Thoracic aorta (tissue), 2 donors: ENCODE measurements around the gene MREG. TPM values are rescaled to one million over a fixed set of nuclear protein-coding genes. Genes with fewer than 3 reads are reported as not detected.

Experiments used
- ATAC-seq: fragments of 150-250 bp; one replicate; pipeline ENCODE4 v1.8.0; 2017; ENCODE audit warnings: low read depth; ENCODE audit not compliant: insufficient number of reproducible peaks, low FRiP score
- DNase-seq: peaks from one replicate; pipeline ENCODE4 v3.0.0-alpha.2; 2020; ENCODE audit warnings: low spot score
- H3K27ac ChIP-seq, 2 donors: fragments of 200-600 bp; sonication (generic); 1 replicate in 1 of 2; 2 replicates in 1 of 2; pipeline ENCODE4 v1.5.1; 2016; ENCODE audit warnings: mild to moderate bottlenecking in 2 of 2, moderate library complexity in 2 of 2
- H3K27me3 ChIP-seq: fragments of 200-600 bp; sonication (generic); replicated peaks from 2 replicates; pipeline ENCODE4 v1.6.0; 2016; ENCODE audit warnings: mild to moderate bottlenecking; ENCODE audit not compliant: insufficient read depth
- H3K36me3 ChIP-seq: fragments of 200-600 bp; sonication (generic); one replicate; pipeline ENCODE4 v1.5.1; 2016
- H3K4me1 ChIP-seq, 2 donors: fragments of 200-600 bp; sonication (generic); 1 replicate in 1 of 2; 2 replicates in 1 of 2; pipeline versions ENCODE4 v1.5.1 to v1.6.0; 2016; ENCODE audit warnings: low read depth in 2 of 2, mild to moderate bottlenecking in 1 of 2; ENCODE audit not compliant: control insufficient read depth in 1 of 2
- H3K4me3 ChIP-seq: fragments of 200-600 bp; sonication (generic); 2 replicates; pipeline ENCODE4 v1.5.1; 2016; ENCODE audit warnings: mild to moderate bottlenecking
- H3K9me3 ChIP-seq: fragments of 200-600 bp; sonication (generic); 2 replicates; pipeline ENCODE4 v1.5.1; 2016
- total RNA-seq, 2 donors: library from RNA; depleted of rRNA; stranded (reverse); fragments of >200 nt; gene quantifications; one replicate each; pipeline versions ENCODE4 v1.1.0 to v1.2.3, GENCODE V29; 2016
- TF ChIP-seq, protein P1 (sequence below): fragments of 200-600 bp; sonication (generic); IDR thresholded peaks from one replicate; pipeline ENCODE4 v1.5.1; 2019; ENCODE audit warnings: antibody characterized with exemption

Gene MREG
- total RNA-seq, 2 donors from 2014 or later = 1.6 to 10.7 TPM

DNA sequence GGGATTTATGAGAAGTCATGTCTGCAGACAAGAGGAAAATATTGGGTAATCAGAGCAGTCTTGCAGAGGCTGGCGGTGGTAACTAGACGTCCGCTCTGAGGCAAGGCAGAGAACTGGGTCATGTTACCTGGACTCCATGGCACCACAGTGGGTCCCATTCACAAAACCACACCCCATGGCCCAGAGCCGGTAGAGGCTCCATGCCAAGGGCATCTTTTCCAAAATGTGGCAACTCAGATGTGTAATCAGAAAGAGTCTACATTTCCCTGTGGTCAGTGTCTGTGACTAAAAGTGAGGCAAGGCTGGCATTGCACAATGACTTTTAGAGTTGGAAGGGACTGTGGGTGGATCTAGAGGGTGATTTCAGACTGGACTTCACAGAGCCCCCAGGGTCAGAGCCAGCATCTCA is 113.1 kb downstream of the MREG start:
- ATAC-seq = no peak
- Histone ChIP-seq H3K27me3 (no peaks in the 10 kb centered on the region), H3K4me1 (peaks cover 0 to under 1% of the 10 kb centered on the region in 2 donors), H3K4me3 (no peak overlapping the region), H3K9me3 (no peaks in the 10 kb centered on the region), H3K36me3 (no peaks in the 10 kb centered on the region), H3K27ac (no peak overlapping the region)
- DNase-seq = no peak
- TF ChIP-seq, protein P1, sequence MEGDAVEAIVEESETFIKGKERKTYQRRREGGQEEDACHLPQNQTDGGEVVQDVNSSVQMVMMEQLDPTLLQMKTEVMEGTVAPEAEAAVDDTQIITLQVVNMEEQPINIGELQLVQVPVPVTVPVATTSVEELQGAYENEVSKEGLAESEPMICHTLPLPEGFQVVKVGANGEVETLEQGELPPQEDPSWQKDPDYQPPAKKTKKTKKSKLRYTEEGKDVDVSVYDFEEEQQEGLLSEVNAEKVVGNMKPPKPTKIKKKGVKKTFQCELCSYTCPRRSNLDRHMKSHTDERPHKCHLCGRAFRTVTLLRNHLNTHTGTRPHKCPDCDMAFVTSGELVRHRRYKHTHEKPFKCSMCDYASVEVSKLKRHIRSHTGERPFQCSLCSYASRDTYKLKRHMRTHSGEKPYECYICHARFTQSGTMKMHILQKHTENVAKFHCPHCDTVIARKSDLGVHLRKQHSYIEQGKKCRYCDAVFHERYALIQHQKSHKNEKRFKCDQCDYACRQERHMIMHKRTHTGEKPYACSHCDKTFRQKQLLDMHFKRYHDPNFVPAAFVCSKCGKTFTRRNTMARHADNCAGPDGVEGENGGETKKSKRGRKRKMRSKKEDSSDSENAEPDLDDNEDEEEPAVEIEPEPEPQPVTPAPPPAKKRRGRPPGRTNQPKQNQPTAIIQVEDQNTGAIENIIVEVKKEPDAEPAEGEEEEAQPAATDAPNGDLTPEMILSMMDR = no peak

DNA sequence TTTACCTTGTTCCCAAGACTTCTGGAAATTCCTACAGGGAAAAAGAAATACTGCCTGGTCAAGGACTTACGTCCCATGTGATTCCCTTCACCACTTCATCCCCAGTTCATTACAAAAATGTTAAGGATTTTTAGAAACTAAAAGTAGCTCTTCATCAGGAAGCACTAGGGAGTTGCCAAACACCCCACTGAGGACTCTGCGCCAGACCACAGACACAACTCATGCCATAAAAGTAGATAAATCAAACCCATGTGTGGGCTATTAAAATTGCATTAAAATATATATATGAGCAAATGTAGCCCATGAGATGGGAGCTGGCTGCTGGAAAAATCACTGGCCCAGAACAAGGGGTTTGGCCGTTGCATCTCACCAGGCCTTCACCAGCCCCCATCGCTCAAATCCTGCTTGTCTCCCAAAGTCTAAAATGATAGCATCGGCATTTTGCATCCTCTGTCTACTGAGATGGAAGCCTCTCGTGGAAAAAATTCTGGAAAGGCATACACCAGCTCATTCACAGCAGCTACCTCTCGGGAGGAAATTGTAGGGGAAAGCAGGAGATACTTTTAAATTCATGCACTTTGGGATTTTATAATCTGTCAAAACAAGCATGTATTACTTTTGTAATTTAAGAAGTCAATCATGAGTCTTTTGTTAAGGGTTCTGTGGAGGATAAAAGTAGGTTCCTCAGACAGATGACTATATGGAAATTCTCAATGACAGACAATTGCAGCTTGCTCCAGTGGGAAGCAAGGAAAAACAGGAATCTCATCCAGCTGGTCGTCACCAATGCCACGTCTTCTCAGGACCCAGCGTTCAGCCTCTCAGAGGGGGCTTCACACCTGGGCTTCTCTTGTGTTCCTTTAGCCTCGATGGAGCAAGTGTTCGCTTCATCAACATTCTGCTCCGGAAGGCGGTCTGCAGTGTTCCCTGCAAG is 113.9 kb downstream of the MREG start:
- Histone ChIP-seq H3K27ac (no peak overlapping the region), H3K4me1 (no peaks in the 10 kb centered on the region), H3K27me3 (no peaks in the 10 kb centered on the region), H3K36me3 (no peaks in the 10 kb centered on the region), H3K9me3 (no peaks in the 10 kb centered on the region), H3K4me3 (no peak overlapping the region)
- TF ChIP-seq, protein P1 = no peak
- DNase-seq (no peak), ATAC-seq (no peak)

DNA sequence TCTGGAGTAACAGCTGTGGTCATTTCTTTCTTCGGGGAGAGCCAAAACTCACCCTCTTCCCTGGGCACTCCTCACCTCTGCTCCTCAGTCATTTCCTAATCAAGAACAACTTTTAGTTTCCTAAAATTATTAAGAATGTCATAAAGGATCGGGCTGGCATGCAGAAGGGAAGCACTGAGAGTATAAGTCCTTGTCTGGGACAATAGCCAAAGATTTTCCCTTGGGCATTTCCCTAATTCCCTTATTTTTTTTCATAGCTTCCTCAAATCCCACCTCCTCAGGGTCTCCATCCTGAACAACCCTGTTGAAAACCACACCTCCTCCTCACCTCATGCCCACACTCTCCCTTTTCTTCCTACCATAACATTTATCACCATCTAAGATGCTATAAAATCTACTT is 115.0 kb downstream of the MREG start:
- H3K27ac ChIP-seq = no peak overlapping the region
- no peaks in the 10 kb centered on the region for H3K27me3 ChIP-seq
- no peaks in the 10 kb centered on the region for H3K4me1 ChIP-seq
- TF ChIP-seq, protein P1 = no peak
- no peak overlapping the region for H3K4me3 ChIP-seq
- DNase-seq = no peak
- no peaks in the 10 kb centered on the region for H3K9me3 ChIP-seq
- ATAC-seq = no peak
- no peaks in the 10 kb centered on the region for H3K36me3 ChIP-seq

DNA sequence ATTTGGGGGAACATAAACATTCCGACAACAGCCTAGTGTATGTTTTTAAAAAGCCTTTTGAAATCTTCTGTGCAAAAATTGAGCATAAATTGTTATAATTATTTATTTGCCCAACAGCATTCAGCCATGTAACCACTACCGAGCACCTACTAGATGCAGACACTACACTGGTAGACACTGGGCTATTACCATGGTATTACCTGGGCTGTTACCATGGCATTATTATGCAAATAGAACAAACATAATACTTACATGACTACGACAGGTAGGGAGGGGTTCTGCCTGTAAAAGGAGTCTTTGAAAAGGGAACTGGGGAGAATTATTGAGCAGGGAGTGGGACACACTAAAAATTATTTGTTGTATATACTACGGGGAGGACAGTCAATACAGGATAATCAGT is 116.4 kb downstream of the MREG start:
- TF ChIP-seq, protein P1 = no peak
- Histone ChIP-seq H3K27me3 (no peaks in the 10 kb centered on the region), H3K9me3 (no peaks in the 10 kb centered on the region), H3K4me1 (no peaks in the 10 kb centered on the region), H3K27ac (no peak overlapping the region), H3K36me3 (no peaks in the 10 kb centered on the region), H3K4me3 (no peak overlapping the region)
- no peak for DNase-seq
- no peak for ATAC-seq

DNA sequence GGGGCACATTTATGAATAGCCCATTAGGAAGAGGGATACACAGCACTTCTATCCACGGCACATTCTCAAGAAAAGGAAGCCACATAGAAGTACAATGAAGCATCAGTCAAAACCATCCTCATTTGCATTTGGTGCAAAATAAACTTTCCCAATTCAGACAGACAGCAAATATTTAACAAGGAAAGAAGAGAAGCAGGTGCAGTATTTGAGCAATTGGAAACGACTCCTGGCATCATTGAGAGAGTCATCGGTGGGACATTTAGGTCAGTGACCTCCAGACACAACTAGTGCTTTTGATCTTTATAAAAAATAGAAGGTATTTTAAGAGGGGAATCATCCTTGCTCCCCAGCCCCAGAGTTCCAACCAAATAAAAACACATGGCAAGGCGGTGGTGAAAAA is 118.0 kb downstream of the MREG start:
- Histone ChIP-seq H3K36me3 (no peaks in the 10 kb centered on the region), H3K4me3 (no peak overlapping the region), H3K27me3 (no peaks in the 10 kb centered on the region), H3K9me3 (no peaks in the 10 kb centered on the region), H3K4me1 (no peaks in the 10 kb centered on the region), H3K27ac (no peak overlapping the region)
- ATAC-seq (no peak), DNase-seq (no peak)
- TF ChIP-seq, protein P1 = no peak

Other genes with a start within 250 kb of the MREG start
- 1 to 10 TPM; 2.8 to 7.3 TPM for gene PECR, start 68.3 kb upstream of the MREG start, total RNA-seq
- not detected for gene TMEM169, start 68.4 kb upstream of the MREG start, total RNA-seq
- 100 to 1,000 TPM; 137 to 152 TPM for gene XRCC5, start 95.8 kb upstream of the MREG start, total RNA-seq